HS-27A (cell line): ENCODE data around the gene MZB1.
"Not testable (repeated sequence)": the region's sequence is repeated elsewhere in the genome, so short reads cannot be mapped to it uniquely, and the experiment has no call there.

Experiments
- DNase-seq: peaks from one replicate; pipeline ENCODE4 v3.0.0-alpha.2; 2012; ENCODE audit warnings: low read depth, missing footprints

The MZB1 gene

GRCh38 chr5:139391570-139392323 is 2.0 kb upstream of the MZB1 start:
- no peak for DNase-seq

- no peak for DNase-seq
Observed at GRCh38 chr5:139390639-139391569, 1.2 kb upstream of the MZB1 start.

- no peak for DNase-seq
Observed at GRCh38 chr5:139388198-139388821, 1.4 kb downstream of the MZB1 start.

- DNase-seq = no peak
Observed at GRCh38 chr5:139387611-139388197, 2.0 kb downstream of the MZB1 start.

GRCh38 chr5:139386956-139387355 is 2.8 kb downstream of the MZB1 start:
- DNase-seq = not testable (repeated sequence)

- no peak for DNase-seq
Observed at GRCh38 chr5:139386050-139386438, 3.7 kb downstream of the MZB1 start.

- no peak for DNase-seq
Observed at GRCh38 chr5:139385061-139386049, 4.4 kb downstream of the MZB1 start.

GRCh38 chr5:139384591-139385051 is 5.1 kb downstream of the MZB1 start:
- DNase-seq = no peak

- no peak for DNase-seq
Observed at GRCh38 chr5:139383993-139384590, 5.6 kb downstream of the MZB1 start.

GRCh38 chr5:139383275-139383992 is 6.3 kb downstream of the MZB1 start, which contains the start of gene SLC23A1:
SLC23A1 (minus strand) TSS chr5:139383297; CDS start chr5:139383253, 44 bp downstream.
- no peak for DNase-seq

- no peak for DNase-seq
Observed at GRCh38 chr5:139382807-139383206, 6.9 kb downstream of the MZB1 start.

- no peak for DNase-seq
Observed at GRCh38 chr5:139381837-139382761, 7.6 kb downstream of the MZB1 start.

- no peak for DNase-seq
Observed at GRCh38 chr5:139379626-139380449, 9.9 kb downstream of the MZB1 start.

GRCh38 chr5:139378941-139379361 is 10.8 kb downstream of the MZB1 start:
- no peak for DNase-seq

GRCh38 chr5:139378101-139378825 is 11.4 kb downstream of the MZB1 start:
- DNase-seq = no peak

GRCh38 chr5:139377226-139377625 is 12.5 kb downstream of the MZB1 start:
- no peak for DNase-seq

GRCh38 chr5:139376364-139376763 is 13.3 kb downstream of the MZB1 start:
- DNase-seq = no peak
